ENCODE measurements around the gene OR5K2.

OR5K2 gene

DNA sequence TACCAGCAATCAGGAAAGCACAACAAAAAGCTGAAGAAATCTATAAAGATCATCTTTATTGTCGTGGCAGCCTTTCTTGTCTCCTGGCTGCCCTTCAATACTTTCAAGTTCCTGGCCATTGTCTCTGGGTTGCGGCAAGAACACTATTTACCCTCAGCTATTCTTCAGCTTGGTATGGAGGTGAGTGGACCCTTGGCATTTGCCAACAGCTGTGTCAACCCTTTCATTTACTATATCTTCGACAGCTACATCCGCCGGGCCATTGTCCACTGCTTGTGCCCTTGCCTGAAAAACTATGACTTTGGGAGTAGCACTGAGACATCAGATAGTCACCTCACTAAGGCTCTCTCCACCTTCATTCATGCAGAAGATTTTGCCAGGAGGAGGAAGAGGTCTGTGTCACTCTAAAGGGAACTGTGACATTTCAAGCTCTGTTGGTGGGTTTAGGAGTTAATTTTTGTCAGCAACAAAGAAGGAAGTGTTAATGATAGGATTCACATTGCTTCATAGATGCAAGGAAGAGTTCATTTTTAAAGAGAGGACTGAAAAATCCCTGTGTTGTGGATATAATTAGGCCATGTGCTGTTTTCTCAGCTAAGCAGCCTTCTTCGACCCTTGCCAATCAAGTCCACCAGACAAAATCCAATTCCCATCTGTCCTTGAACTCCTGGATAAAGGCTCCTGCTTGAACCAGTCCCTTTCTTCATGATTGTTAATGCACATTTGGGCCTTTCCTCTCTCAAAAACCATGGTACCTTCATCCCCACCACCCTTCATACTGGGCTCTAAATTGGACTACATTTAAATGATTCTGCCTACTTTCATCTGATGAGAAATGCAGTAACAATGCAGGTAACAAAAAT is 35.5 kb downstream of the OR5K2 start:
- TF ChIP-seq, protein P1, sequence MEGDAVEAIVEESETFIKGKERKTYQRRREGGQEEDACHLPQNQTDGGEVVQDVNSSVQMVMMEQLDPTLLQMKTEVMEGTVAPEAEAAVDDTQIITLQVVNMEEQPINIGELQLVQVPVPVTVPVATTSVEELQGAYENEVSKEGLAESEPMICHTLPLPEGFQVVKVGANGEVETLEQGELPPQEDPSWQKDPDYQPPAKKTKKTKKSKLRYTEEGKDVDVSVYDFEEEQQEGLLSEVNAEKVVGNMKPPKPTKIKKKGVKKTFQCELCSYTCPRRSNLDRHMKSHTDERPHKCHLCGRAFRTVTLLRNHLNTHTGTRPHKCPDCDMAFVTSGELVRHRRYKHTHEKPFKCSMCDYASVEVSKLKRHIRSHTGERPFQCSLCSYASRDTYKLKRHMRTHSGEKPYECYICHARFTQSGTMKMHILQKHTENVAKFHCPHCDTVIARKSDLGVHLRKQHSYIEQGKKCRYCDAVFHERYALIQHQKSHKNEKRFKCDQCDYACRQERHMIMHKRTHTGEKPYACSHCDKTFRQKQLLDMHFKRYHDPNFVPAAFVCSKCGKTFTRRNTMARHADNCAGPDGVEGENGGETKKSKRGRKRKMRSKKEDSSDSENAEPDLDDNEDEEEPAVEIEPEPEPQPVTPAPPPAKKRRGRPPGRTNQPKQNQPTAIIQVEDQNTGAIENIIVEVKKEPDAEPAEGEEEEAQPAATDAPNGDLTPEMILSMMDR (IDR thresholded peaks at IDR 0.05), result no peak

DNA sequence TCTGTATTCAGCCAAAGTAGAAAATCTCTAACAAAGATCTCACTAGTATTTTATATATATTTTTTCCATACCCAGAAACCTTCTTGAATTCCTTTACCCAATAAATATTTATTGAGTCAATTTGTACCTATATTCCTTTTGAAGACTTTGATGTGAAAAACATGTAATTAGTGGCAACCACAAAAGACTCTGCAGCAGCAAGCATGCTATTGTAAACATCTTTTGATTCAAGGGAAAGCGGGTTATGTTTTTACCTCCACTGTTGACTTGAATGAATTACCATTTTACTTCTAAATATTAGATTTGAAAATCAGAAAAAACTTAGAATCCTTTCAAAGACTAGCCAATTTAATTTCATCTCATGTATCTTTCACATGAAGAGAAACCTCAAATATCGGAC is 36.7 kb downstream of the OR5K2 start:
- TF ChIP-seq, protein P1 (IDR thresholded peaks at IDR 0.05), result no peak

DNA sequence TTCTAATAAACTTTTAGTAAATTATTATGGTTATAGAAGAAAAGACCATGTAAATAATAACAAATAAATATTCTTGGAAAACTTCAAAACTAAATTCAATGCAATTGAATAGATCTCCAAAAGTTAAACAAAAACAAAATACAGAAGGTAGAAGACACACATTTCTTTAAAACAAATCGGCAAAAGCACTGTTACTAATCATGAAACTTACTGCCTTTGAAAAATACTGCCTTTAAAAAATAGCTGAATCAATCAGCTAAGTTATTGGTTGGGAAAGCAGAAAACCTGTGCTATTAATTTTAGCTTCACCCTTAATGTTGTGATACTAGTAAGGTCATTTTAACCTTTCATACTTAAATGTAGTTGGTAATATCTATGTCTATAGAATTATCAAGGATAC is 37.3 kb downstream of the OR5K2 start:
- TF ChIP-seq, protein P1 (IDR thresholded peaks at IDR 0.05), result no peak

DNA sequence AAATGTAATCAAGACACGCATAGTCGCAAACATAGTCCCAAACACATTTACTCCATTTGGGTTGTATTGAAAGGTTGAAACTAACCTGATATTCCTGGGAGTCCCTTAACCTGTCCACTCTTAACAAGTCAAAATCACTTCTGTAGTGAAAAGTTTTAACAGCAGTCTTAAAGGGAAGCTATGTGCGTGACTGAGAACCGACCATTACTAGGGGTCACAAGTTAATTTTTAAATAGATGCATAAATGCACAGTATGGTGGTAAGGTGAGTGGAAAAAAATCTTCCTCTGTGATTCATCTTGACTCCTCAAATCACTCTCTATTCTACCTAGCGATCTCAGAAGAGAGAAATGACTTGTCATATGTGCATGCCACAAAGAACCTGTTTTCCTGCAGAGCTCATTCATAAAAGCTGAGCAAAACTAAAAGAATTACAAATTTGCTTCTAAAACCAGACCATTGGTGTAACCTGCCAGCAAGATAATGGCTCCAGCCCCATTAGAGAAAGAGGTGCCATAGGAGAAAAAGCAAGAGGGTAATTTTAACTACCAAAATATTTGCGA is 39.1 kb downstream of the OR5K2 start:
- TF ChIP-seq, protein P1 (IDR thresholded peaks at IDR 0.05), result no peak

DNA sequence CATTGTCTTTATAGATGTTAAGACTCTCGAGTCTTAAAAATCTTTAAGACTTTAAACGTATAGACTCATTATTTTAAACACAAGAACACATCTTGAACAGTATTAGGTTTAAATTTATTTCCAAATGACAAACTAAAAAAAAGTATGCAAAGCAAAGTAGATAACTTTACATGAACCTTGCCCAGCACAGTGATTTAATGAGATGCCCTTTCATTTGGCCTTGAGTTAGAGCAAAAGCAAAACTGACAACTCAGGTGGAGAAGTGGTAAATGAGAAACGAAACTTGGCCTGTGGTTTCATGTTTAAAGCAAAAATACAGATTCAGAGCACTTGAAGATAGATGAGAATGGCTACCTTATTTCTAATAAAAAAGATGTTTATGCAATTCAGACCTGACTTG is 42.9 kb downstream of the OR5K2 start:
- TF ChIP-seq, protein P1 (IDR thresholded peaks at IDR 0.05), result no peak

DNA sequence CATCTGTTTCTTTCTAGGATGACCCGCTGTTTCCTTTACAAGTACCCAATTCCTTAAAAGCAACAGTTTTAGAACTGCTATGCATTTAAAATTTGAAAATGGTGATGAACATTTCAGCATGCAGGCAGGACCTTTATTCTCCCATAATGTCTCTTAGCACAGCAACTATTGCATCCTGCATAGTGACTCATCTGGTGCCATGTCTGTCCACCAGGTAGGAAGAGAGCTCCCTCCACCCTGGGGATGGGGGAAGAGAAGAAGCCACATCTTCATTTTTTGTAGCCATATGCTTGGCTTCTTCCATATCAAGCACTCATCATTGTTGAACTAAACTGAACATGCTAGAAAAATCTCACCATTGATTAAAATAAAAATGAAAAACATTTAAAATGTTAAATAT is 44.2 kb downstream of the OR5K2 start:
- TF ChIP-seq, protein P1 (IDR thresholded peaks at IDR 0.05), result no peak

DNA sequence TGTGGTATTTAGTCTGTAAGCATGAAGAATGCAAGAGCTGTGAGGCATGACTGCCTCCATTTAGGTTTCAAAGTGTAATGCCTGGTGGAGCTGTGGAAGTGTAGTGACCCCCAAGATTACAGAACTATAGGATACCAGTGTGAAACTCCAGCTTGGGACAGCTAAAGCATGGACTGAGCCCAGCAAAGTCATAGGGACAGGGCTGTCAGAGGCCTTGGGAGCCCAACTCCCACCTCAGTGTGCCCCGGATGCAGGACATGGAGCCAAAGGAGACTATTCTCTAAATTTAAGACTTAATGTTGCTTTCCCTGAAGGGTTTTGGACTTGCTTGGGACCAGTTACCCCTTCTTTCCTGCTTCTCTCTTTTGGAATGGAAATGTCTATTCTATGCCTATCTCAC is 45.1 kb downstream of the OR5K2 start:
- TF ChIP-seq, protein P1 (IDR thresholded peaks at IDR 0.05), result no peak
